Measurements from ENCODE around the gene CASK.

GRCh38 chrX:41522081-41522480, 401.3 kb downstream of the CASK start:
- TF ChIP-seq, protein P1, sequence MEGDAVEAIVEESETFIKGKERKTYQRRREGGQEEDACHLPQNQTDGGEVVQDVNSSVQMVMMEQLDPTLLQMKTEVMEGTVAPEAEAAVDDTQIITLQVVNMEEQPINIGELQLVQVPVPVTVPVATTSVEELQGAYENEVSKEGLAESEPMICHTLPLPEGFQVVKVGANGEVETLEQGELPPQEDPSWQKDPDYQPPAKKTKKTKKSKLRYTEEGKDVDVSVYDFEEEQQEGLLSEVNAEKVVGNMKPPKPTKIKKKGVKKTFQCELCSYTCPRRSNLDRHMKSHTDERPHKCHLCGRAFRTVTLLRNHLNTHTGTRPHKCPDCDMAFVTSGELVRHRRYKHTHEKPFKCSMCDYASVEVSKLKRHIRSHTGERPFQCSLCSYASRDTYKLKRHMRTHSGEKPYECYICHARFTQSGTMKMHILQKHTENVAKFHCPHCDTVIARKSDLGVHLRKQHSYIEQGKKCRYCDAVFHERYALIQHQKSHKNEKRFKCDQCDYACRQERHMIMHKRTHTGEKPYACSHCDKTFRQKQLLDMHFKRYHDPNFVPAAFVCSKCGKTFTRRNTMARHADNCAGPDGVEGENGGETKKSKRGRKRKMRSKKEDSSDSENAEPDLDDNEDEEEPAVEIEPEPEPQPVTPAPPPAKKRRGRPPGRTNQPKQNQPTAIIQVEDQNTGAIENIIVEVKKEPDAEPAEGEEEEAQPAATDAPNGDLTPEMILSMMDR (IDR thresholded peaks at IDR 0.05; ENCODE audit: low read length) = no peak
- TF ChIP-seq EZH2 (IDR thresholded peaks at IDR 0.05; ENCODE audit: borderline replicate concordance, low read length) = no peak

Data from OCI-LY1 (cell line).